ENCODE data around the gene GNA14. TPM values are rescaled to one million over a fixed set of nuclear protein-coding genes. Genes with fewer than 3 reads are reported as not detected.
A peak's percentile ranks its signal among the peaks of the same experiment; 100 is the strongest.
"Not testable (repeated sequence)": the region's sequence is repeated elsewhere in the genome, so short reads cannot be mapped to it uniquely, and the experiment has no call there.

Gene GNA14
- total RNA-seq, 2 donors from 2014 or later: 1.6 to 5.3 TPM

DNA sequence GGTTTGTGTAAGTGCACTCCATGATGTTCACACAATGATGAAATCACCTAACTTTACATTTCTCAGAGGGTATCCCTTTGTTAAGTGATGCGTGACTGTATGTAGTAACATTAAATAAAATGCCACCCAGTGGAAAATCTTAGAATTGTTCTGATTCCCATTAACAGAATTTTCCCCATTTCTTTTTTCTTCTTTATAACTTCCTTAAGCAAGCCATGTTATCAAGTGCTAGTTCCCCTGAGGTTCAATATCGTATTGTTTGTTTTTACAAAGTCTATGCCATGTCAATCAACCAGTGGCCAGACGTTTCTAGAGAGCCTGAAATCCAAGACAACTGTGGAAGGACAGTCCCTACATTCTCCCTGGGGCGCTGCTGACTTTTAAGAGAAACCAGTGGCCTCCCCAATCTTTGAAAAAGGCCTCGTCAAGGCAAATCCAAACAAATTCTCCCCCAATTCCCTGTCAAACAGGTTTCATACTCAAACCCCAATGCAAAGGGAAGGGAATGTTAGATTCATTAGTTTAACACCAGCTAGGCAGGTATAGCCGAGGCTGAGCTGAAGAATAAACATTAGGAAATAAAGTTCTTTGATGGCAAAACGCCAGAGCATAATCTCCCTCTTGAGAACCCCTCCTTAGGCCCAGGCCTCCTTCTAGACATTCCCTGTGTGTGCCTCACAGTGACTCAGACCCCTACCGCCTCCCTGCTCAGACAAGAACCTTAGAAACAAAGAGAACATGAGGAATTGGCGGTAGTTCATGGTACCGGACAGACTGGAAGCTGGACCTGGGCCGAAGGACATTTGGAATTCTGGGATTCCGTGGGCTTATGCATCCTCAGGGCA is 198.7 kb downstream of the GNA14 start:
- Histone ChIP-seq H3K27ac (no peak overlapping the region), H3K4me3 (no peak overlapping the region), H3K4me1 (peaks cover 10% of the 10 kb centered on the region), H3K36me3 (replicated peaks in 1 of 2; ENCODE audit: insufficient read depth in 1 of 2, low read depth in 2 of 2) (no peaks in the 10 kb centered on the region), H3K27me3 (no peaks in the 10 kb centered on the region), H3K9me3 (no peaks in the 10 kb centered on the region)
- ATAC-seq (no peak), DNase-seq (no peak)
- WGBS, 2 donors: 62 to 64% methylated on average over 12 of the region's 12 CpGs
- intact Hi-C loops (cut with DNase I): loop anchor here (10.0 kb wide), 1 partner anchor 305 kb away; no protein-coding TSS in a partner anchor
- TF ChIP-seq, protein P1, sequence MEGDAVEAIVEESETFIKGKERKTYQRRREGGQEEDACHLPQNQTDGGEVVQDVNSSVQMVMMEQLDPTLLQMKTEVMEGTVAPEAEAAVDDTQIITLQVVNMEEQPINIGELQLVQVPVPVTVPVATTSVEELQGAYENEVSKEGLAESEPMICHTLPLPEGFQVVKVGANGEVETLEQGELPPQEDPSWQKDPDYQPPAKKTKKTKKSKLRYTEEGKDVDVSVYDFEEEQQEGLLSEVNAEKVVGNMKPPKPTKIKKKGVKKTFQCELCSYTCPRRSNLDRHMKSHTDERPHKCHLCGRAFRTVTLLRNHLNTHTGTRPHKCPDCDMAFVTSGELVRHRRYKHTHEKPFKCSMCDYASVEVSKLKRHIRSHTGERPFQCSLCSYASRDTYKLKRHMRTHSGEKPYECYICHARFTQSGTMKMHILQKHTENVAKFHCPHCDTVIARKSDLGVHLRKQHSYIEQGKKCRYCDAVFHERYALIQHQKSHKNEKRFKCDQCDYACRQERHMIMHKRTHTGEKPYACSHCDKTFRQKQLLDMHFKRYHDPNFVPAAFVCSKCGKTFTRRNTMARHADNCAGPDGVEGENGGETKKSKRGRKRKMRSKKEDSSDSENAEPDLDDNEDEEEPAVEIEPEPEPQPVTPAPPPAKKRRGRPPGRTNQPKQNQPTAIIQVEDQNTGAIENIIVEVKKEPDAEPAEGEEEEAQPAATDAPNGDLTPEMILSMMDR (IDR thresholded peaks at IDR 0.05): peak in 1 of 7 experiments; percentile 27
- TF ChIP-seq POLR2A (IDR thresholded peaks at IDR 0.05): no peak

DNA sequence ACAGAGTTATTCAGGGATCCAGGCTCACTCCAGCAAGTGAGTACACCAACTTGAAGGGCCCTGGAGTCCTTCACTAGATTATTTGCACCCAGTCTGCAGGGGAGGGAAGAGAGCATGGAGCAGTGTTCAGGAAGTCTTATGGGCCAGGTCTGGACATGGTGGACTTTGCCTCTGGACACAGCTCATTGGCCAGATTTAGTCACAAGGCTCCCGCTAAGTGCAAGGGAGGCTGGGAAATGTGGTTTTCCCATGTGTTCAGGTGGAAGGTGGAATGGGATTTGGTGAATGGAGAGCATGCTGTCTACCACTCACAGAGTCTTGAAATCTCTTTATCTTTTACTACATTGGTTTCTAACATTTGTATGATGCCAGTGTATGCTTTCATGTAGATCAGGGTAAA is 200.5 kb downstream of the GNA14 start:
- no peak for ATAC-seq
- Histone ChIP-seq H3K4me3 (no peak overlapping the region), H3K4me1 (peaks cover 10% of the 10 kb centered on the region), H3K9me3 (no peaks in the 10 kb centered on the region), H3K27me3 (no peaks in the 10 kb centered on the region), H3K27ac (no peak overlapping the region), H3K36me3 (replicated peaks in 1 of 2; ENCODE audit: insufficient read depth in 1 of 2, low read depth in 2 of 2) (no peaks in the 10 kb centered on the region)
- no peak for TF ChIP-seq POLR2A (IDR thresholded peaks at IDR 0.05)
- TF ChIP-seq, protein P1 (IDR thresholded peaks at IDR 0.05): no peak
- 100% methylated on average over 1 of the region's 1 CpG for WGBS, 2 donors
- DNase-seq: no peak
- intact Hi-C loops (cut with DNase I): no loop called here

DNA sequence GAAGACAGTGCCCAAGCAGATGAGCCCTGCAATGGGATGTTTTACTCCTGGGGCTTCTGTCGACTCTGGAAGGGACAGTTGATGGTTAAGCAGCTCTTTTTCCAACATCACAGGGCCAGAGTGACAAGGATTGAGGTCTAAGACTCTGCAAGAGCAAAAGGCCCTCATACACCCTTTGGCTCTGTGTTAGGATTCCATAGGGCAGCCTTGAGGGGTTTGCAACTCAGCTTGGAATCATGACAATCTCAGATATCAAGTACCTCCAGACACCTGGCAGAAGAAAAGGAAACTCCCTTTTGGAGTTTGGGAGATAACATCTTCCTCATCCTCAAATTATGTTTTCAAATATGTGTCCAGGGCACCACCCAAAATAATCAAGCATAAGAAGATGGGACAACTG is 205.7 kb downstream of the GNA14 start:
- WGBS, 2 donors: 87 to 96% methylated on average over 1 of the region's 1 CpG
- Histone ChIP-seq H3K4me1 (peaks cover 12% of the 10 kb centered on the region), H3K36me3 (replicated peaks in 1 of 2; ENCODE audit: insufficient read depth in 1 of 2, low read depth in 2 of 2) (no peaks in the 10 kb centered on the region), H3K27ac (no peak overlapping the region), H3K27me3 (no peaks in the 10 kb centered on the region), H3K9me3 (no peaks in the 10 kb centered on the region), H3K4me3 (no peak overlapping the region)
- TF ChIP-seq POLR2A (IDR thresholded peaks at IDR 0.05): no peak
- TF ChIP-seq, protein P1 (IDR thresholded peaks at IDR 0.05): no peak
- DNase-seq (no peak), ATAC-seq (no peak)
- intact Hi-C loops (cut with DNase I): no loop called here

DNA sequence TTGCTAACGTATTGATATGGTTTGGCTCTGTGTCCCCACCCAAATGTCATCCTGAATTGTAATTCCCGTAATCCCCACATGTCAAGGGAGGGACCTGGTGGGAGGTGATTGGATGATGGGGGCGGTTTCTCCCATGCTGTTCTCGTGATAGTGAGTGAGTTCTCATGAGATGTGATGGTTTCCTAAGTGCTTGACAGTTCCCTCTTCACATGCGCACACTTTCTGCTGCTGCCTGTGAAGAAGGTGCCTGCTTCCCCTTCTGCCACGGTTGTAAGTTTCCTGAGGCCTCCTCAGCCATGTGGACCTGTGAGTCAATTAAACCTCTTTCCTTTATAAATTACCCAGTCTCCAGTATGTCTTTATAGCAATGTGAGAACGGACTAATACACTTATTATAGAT is 207.0 kb downstream of the GNA14 start:
- ATAC-seq; H3K27ac ChIP-seq; DNase-seq; H3K4me3 ChIP-seq; intact Hi-C loops (cut with DNase I); H3K27me3 ChIP-seq; H3K9me3 ChIP-seq; H3K36me3 ChIP-seq (replicated peaks in 1 of 2; ENCODE audit: insufficient read depth in 1 of 2, low read depth in 2 of 2): not testable (repeated sequence)
- WGBS, 2 donors: 82 to 84% methylated on average over 7 of the region's 7 CpGs
- peaks cover 12% of the 10 kb centered on the region for H3K4me1 ChIP-seq

DNA sequence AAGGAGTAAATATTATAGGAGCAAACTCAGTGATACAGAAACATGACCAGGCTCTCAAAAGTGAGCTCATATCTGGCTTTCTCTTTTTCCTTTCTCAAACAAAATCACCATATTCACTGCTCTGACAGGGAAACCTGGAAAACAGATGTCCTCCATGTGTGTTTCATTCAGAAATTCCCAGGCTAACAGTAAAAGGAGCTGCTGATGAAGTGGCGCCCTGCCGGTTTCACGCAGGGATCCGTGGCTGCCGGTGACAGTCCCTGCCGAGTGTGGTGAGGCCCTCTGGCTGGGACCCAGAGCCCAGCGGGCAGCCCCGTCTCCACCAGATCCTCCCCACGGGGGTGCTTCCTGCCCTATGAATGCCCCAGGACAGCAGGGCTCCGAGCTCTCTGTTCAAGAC is 208.1 kb downstream of the GNA14 start:
- intact Hi-C loops (cut with DNase I): no loop called here
- TF ChIP-seq, protein P1 (IDR thresholded peaks at IDR 0.05): peak in 1 of 7 experiments; percentile 2
- no peak for TF ChIP-seq POLR2A (IDR thresholded peaks at IDR 0.05)
- DNase-seq: peak; percentile 64 to 82 (median 76)
- H3K4me3 ChIP-seq: no peak overlapping the region
- H3K27ac ChIP-seq: peak overlapping the region; percentile 59 to 72 (median 71)
- no peaks in the 10 kb centered on the region for H3K9me3 ChIP-seq
- peak; percentile 90 for ATAC-seq
- H3K4me1 ChIP-seq: peaks cover 12% of the 10 kb centered on the region
- H3K27me3 ChIP-seq: no peaks in the 10 kb centered on the region
- WGBS, 2 donors: 21 to 25% methylated on average over 10 of the region's 10 CpGs
- H3K36me3 ChIP-seq (replicated peaks in 1 of 2; ENCODE audit: insufficient read depth in 1 of 2, low read depth in 2 of 2): no peaks in the 10 kb centered on the region
